ENCODE measurements around the gene SAMD10.
"Not testable (repeated sequence)": the region's sequence is repeated elsewhere in the genome, so short reads cannot be mapped to it uniquely, and the experiment has no call there.

SAMD10 gene

GRCh38 chr20:63940071-63940471, 39.4 kb downstream of the SAMD10 start:
- no peak for DNase-seq

GRCh38 chr20:63939061-63939935, 40.1 kb downstream of the SAMD10 start:
- no peak for DNase-seq

GRCh38 chr20:63937596-63937995, 41.8 kb downstream of the SAMD10 start:
- no peak for DNase-seq

GRCh38 chr20:63935447-63935846, 44.0 kb downstream of the SAMD10 start:
- DNase-seq, result no peak

- no peak for DNase-seq
Measured at GRCh38 chr20:63934271-63935068, 45.0 kb downstream of the SAMD10 start.

- no peak for DNase-seq
Measured at GRCh38 chr20:63933646-63934045, 45.8 kb downstream of the SAMD10 start.

- no peak for DNase-seq
Measured at GRCh38 chr20:63932606-63933160, 46.8 kb downstream of the SAMD10 start.

- no peak for DNase-seq
Measured at GRCh38 chr20:63931735-63932134, 47.7 kb downstream of the SAMD10 start.

GRCh38 chr20:63930971-63931553, 48.4 kb downstream of the SAMD10 start:
- no peak for DNase-seq

- not testable (repeated sequence) for DNase-seq
Measured at GRCh38 chr20:63929473-63929883, 50.0 kb downstream of the SAMD10 start.

- no peak for DNase-seq
Measured at GRCh38 chr20:63929071-63929470, 50.4 kb downstream of the SAMD10 start.

- DNase-seq, result no peak
Measured at GRCh38 chr20:63926298-63926697, 53.1 kb downstream of the SAMD10 start.

GRCh38 chr20:63924241-63924640, 55.2 kb downstream of the SAMD10 start:
- DNase-seq, result no peak

Measured in stimulated activated naive CD4-positive, alpha-beta T cell (primary cell).